HS-5 (cell line): ENCODE data around the gene DCAF5.
"Not testable (repeated sequence)": the region's sequence is repeated elsewhere in the genome, so short reads cannot be mapped to it uniquely, and the experiment has no call there.

ENCODE experiments used
- DNase-seq: peaks from one replicate; pipeline ENCODE4 v3.0.0-alpha.2; 2012; ENCODE audit warnings: low read depth

DCAF5 gene

GRCh38 chr14:69066396-69067171 is 86.3 kb downstream of the DCAF5 start:
- no peak for DNase-seq

- not testable (repeated sequence) for DNase-seq
These were observed 87.0 kb downstream of the DCAF5 start for GRCh38 chr14:69065934-69066333.

- no peak for DNase-seq
These were observed 88.3 kb downstream of the DCAF5 start for GRCh38 chr14:69064596-69064995.

GRCh38 chr14:69059658-69060623 is 93.0 kb downstream of the DCAF5 start:
- DNase-seq, result peak; percentile 82

- no peak for DNase-seq
These were observed 96.7 kb downstream of the DCAF5 start for GRCh38 chr14:69055999-69056788.

- DNase-seq, result no peak
These were observed 97.8 kb downstream of the DCAF5 start for GRCh38 chr14:69055125-69055524.

- no peak for DNase-seq
These were observed 98.9 kb downstream of the DCAF5 start for GRCh38 chr14:69054030-69054429.

- no peak for DNase-seq
These were observed 100.7 kb downstream of the DCAF5 start for GRCh38 chr14:69052181-69052601.

- DNase-seq, result no peak
These were observed 102.4 kb downstream of the DCAF5 start for GRCh38 chr14:69050240-69051184.

GRCh38 chr14:69049675-69050074 is 103.2 kb downstream of the DCAF5 start:
- no peak for DNase-seq

GRCh38 chr14:69048456-69048855 is 104.5 kb downstream of the DCAF5 start:
- DNase-seq, result no peak

- DNase-seq, result no peak
These were observed 105.7 kb downstream of the DCAF5 start for GRCh38 chr14:69047255-69047654.

GRCh38 chr14:69046476-69046860 is 106.5 kb downstream of the DCAF5 start:
- no peak for DNase-seq

GRCh38 chr14:69045857-69046475 is 107.0 kb downstream of the DCAF5 start:
- DNase-seq, result no peak

GRCh38 chr14:69044965-69045555 is 107.9 kb downstream of the DCAF5 start:
- no peak for DNase-seq

GRCh38 chr14:69044296-69044695 is 108.6 kb downstream of the DCAF5 start:
- no peak for DNase-seq

GRCh38 chr14:69043596-69044260 is 109.2 kb downstream of the DCAF5 start:
- no peak for DNase-seq

GRCh38 chr14:69042787-69043444 is 110.0 kb downstream of the DCAF5 start:
- no peak for DNase-seq

GRCh38 chr14:69042299-69042698 is 110.6 kb downstream of the DCAF5 start:
- DNase-seq, result no peak
